Breast epithelium (tissue), 4 donors: ENCODE results near the gene IL25. TPM values are rescaled to one million over a fixed set of nuclear protein-coding genes. Genes with fewer than 3 reads are reported as not detected.

Experiments used
- DNase-seq, 2 donors: peaks; one replicate each; pipeline ENCODE4 v3.0.0-alpha.2; 2019; ENCODE audit warnings: low spot score in 2 of 2
- H3K27ac ChIP-seq, 2 donors: fragments of 200-600 bp; sonication (generic) in 1 of 2; one replicate each; pipeline ENCODE4 v1.5.1; 2016 to 2019; ENCODE audit warnings: mild to moderate bottlenecking in 1 of 2
- H3K27me3 ChIP-seq, 2 donors: fragments of 200-600 bp; sonication (generic) in 1 of 2; one replicate each; pipeline versions ENCODE4 v1.5.1 to v1.6.0; 2017 to 2019; ENCODE audit warnings: control low read depth in 1 of 2, mild to moderate bottlenecking in 1 of 2
- H3K36me3 ChIP-seq: fragments of 200-600 bp; one replicate; pipeline ENCODE4 v1.5.1; 2019
- H3K4me1 ChIP-seq, 2 donors: fragments of 200-600 bp; sonication (generic); one replicate each; pipeline ENCODE4 v1.5.1; 2016 to 2019; ENCODE audit warnings: control low read depth in 1 of 2
- H3K4me3 ChIP-seq, 3 donors: fragments of 200-600 bp; sonication (generic); 1 replicate in 2 of 3; 2 replicates in 1 of 3; pipeline ENCODE4 v1.5.1; 2016 to 2019; ENCODE audit warnings: mild to moderate bottlenecking in 3 of 3, moderate library complexity in 2 of 3
- H3K9me3 ChIP-seq, 2 donors: fragments of 200-600 bp; sonication (generic) in 1 of 2; one replicate each; pipeline ENCODE4 v1.5.1; 2016 to 2019; ENCODE audit warnings: control low read depth in 1 of 2
- CTCF ChIP-seq, 3 donors: fragments of 450-650 bp; IDR thresholded peaks; one replicate each; pipeline ENCODE4 v1.5.1; 2016 to 2017; ENCODE audit warnings: antibody characterized with exemption in 3 of 3, mild to moderate bottlenecking in 3 of 3, moderate library complexity in 3 of 3
- POLR2A ChIP-seq: fragments of 450-650 bp; IDR thresholded peaks from one replicate; pipeline ENCODE4 v1.6.1; 2016; ENCODE audit warnings: antibody characterized with exemption, mild to moderate bottlenecking, moderate library complexity
- POLR2AphosphoS5 ChIP-seq, 3 donors: sonication (generic); formaldehyde crosslinking; IDR thresholded peaks; one replicate each; pipeline ENCODE4 v1.6.1; 2017; ENCODE audit warnings: antibody characterized with exemption in 3 of 3
- intact Hi-C: fragments of 100-400 bp; cut with DNase I; formaldehyde crosslinking; loops from one replicate; pipeline ENCODE4 v1.15.1; 2023; ENCODE audit warnings: low total_unique reads
- total RNA-seq, 3 donors: library from RNA; depleted of rRNA; stranded (reverse); fragments of >200 nt; gene quantifications; one replicate each; pipeline ENCODE4 v1.1.0, GENCODE V29; 2016

The IL25 gene
- total RNA-seq, 3 donors from 2014 or later, result not detected

DNA sequence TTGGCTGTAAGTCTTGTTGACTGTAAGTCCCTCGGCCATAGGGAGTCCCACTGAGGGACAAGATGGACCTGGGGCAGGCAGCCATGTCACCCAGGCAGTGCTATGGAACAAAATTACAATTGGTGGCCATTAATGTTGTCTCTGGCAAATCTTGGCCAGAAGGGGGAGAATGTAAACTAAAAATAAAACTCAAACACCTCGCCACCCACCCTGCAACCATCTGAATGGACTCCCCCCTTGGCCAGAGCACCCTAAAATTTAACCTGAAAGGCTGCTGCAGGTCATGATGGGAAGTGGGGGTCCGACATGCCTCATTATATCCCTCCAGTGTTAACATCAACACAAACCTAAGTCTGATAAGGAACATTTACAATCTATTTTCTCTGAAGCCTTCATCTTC is 28.1 kb upstream of the IL25 start:
- no peak for TF ChIP-seq CTCF (IDR thresholded peaks at IDR 0.05)
- no peak for TF ChIP-seq POLR2A
- no peak for TF ChIP-seq POLR2AphosphoS5 (IDR thresholded peaks at IDR 0.05)
- Histone ChIP-seq H3K27ac (no peak overlapping the region), H3K9me3 (no peaks in the 10 kb centered on the region), H3K4me1 (no peaks in the 10 kb centered on the region), H3K4me3 (no peak overlapping the region), H3K36me3 (no peaks in the 10 kb centered on the region), H3K27me3 (no peaks in the 10 kb centered on the region)
- intact Hi-C loops, result no loop called here
- no peak for DNase-seq

- intact Hi-C loops, result no loop called here
- Histone ChIP-seq H3K4me1 (no peaks in the 10 kb centered on the region), H3K27me3 (no peaks in the 10 kb centered on the region), H3K27ac (no peak overlapping the region), H3K4me3 (no peak overlapping the region), H3K36me3 (no peaks in the 10 kb centered on the region), H3K9me3 (no peaks in the 10 kb centered on the region)
- TF ChIP-seq POLR2AphosphoS5 (IDR thresholded peaks at IDR 0.05), result no peak
- no peak for TF ChIP-seq POLR2A
- no peak for TF ChIP-seq CTCF (IDR thresholded peaks at IDR 0.05)
- no peak for DNase-seq
Measured at GRCh38 chr14:23345987-23346692, 26.5 kb upstream of the IL25 start.

GRCh38 chr14:23346693-23347405 is 25.8 kb upstream of the IL25 start:
- Histone ChIP-seq H3K27me3 (no peaks in the 10 kb centered on the region), H3K4me3 (no peak overlapping the region), H3K4me1 (no peaks in the 10 kb centered on the region), H3K27ac (no peak overlapping the region), H3K36me3 (no peaks in the 10 kb centered on the region), H3K9me3 (no peaks in the 10 kb centered on the region)
- intact Hi-C loops, result no loop called here
- TF ChIP-seq POLR2A, result no peak
- TF ChIP-seq CTCF (IDR thresholded peaks at IDR 0.05), result no peak
- TF ChIP-seq POLR2AphosphoS5 (IDR thresholded peaks at IDR 0.05), result no peak
- no peak for DNase-seq

DNA sequence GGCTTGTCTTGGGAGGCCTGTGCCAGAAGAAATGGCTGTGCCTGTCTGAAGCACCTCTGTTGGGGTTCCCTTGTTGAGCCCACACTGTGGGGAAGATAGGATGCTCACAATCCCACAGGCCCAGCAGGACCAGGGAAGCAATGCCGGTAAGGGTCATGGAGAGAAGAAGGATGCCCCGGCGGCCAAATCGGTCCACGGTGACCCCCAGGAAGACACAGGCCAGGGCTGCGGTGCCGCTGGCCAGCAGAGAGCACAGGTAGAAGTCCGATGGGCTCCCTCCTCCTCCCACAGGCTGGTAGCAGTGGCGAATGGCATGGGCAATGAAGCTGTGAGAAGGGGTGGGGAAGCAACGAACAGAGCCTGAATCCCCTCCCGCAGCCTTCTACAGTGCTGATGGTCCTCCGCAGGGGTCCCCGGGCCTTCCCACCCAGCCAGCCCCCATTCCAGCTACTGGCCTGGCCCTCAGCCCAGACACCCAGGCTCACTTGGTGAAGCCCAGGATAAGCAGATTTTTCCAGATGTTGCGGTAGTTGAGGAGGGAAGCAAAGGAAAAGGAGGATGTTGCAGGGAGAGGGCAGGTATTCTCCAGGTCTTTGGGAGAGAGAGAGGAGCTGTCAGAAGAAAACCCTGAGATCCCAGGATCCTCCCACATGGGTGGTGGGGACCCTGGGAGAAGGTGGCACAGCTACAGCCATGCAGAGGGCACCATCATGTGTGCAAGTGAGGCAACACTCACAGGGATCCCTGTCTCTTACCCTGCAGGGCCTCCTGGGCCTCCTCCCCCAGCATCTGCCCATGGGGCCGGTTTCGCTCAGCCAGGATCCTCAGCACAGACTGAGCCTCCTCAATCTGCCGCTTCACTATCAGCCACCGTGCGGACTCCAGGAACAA is 25.0 kb upstream of the IL25 start:
- TF ChIP-seq POLR2AphosphoS5 (IDR thresholded peaks at IDR 0.05), result no peak
- TF ChIP-seq CTCF (IDR thresholded peaks at IDR 0.05), result no peak
- TF ChIP-seq POLR2A, result no peak
- Histone ChIP-seq H3K4me3 (no peak overlapping the region), H3K9me3 (no peaks in the 10 kb centered on the region), H3K27me3 (no peaks in the 10 kb centered on the region), H3K36me3 (no peaks in the 10 kb centered on the region), H3K27ac (no peak overlapping the region), H3K4me1 (no peaks in the 10 kb centered on the region)
- DNase-seq, result no peak
- intact Hi-C loops, result no loop called here
